Glutamatergic neuron (in vitro differentiated cells): ENCODE results near the gene FHIP1A. TPM values are rescaled to one million over a fixed set of nuclear protein-coding genes. Genes with fewer than 3 reads are reported as not detected.

Experiments used
- DNase-seq: peaks from one replicate; pipeline ENCODE4 v3.0.0; 2022
- H3K27ac Mint-ChIP-seq: one replicate; pipeline ENCODE4 v1.8.0; 2020; ENCODE audit warnings: mild to moderate bottlenecking, mixed read lengths, inconsistent platforms; ENCODE audit not compliant: unreplicated experiment
- H3K27me3 Mint-ChIP-seq: one replicate; pipeline ENCODE4 v1.8.0; 2020; ENCODE audit warnings: mild to moderate bottlenecking, moderate library complexity, mixed read lengths, inconsistent platforms; ENCODE audit not compliant: unreplicated experiment
- H3K36me3 Mint-ChIP-seq: one replicate; pipeline ENCODE4 v1.8.0; 2020; ENCODE audit warnings: mild to moderate bottlenecking, mixed read lengths, inconsistent platforms; ENCODE audit not compliant: unreplicated experiment
- H3K4me1 Mint-ChIP-seq: one replicate; pipeline ENCODE4 v1.8.0; 2020; ENCODE audit warnings: mild to moderate bottlenecking, low read depth, mixed read lengths, inconsistent platforms; ENCODE audit not compliant: unreplicated experiment
- H3K4me3 Mint-ChIP-seq: one replicate; pipeline ENCODE4 v1.8.0; 2020; ENCODE audit warnings: mild to moderate bottlenecking, mixed read lengths, inconsistent platforms; ENCODE audit not compliant: unreplicated experiment
- H3K9me3 Mint-ChIP-seq: one replicate; pipeline ENCODE4 v1.8.0; 2020; ENCODE audit warnings: mild to moderate bottlenecking, moderate library complexity, mixed read lengths, inconsistent platforms; ENCODE audit not compliant: unreplicated experiment
- total RNA-seq: library from RNA; stranded (reverse); fragmentation: NEBNext Ultra II Directional; extraction: Animal tissue kit (Norgen Biotek cat#: 25700); gene quantifications from one replicate; pipeline ENCODE4 v1.2.1, GENCODE V29; 2021; ENCODE audit not compliant: unreplicated experiment
- TF ChIP-seq, protein P1 (sequence below): fragments of 200-600 bp; sonication (generic); IDR thresholded peaks from one replicate; pipeline ENCODE4 v1.5.0; 2021; ENCODE audit not compliant: partially characterized antibody, unreplicated experiment

Gene FHIP1A
- total RNA-seq, 1 donor from 2014 or later = 2.4 TPM

DNA sequence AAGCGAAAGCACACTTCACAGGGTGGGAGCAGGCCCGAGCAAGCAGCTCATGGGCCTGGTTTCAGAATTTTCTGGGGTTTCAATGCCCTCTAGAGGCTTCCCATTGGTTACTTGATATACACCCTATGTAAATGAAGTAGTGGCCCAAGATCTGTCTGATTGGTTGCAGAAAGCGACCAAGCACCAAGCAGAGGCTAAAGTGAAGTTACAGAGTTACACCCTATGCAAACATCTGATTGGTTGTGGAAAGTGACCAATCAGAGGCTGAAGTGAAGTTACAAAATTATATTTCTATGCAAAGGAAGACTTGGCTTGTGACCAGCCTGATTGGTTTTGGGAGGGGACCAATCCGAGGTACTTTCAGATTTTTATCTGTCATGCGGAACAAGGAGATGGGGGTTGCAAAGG lies 8.2 kb downstream of the FHIP1A start:
- peaks cover 1% of the 10 kb centered on the region for H3K9me3 Mint-ChIP-seq
- H3K4me3 Mint-ChIP-seq = no peak overlapping the region
- peaks cover 7% of the 10 kb centered on the region for H3K4me1 Mint-ChIP-seq
- DNase-seq = no peak
- TF ChIP-seq, protein P1, sequence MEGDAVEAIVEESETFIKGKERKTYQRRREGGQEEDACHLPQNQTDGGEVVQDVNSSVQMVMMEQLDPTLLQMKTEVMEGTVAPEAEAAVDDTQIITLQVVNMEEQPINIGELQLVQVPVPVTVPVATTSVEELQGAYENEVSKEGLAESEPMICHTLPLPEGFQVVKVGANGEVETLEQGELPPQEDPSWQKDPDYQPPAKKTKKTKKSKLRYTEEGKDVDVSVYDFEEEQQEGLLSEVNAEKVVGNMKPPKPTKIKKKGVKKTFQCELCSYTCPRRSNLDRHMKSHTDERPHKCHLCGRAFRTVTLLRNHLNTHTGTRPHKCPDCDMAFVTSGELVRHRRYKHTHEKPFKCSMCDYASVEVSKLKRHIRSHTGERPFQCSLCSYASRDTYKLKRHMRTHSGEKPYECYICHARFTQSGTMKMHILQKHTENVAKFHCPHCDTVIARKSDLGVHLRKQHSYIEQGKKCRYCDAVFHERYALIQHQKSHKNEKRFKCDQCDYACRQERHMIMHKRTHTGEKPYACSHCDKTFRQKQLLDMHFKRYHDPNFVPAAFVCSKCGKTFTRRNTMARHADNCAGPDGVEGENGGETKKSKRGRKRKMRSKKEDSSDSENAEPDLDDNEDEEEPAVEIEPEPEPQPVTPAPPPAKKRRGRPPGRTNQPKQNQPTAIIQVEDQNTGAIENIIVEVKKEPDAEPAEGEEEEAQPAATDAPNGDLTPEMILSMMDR = no peak
- H3K27ac Mint-ChIP-seq = no peak overlapping the region
- H3K36me3 Mint-ChIP-seq = no peaks in the 10 kb centered on the region
- peaks cover 1% of the 10 kb centered on the region for H3K27me3 Mint-ChIP-seq

GRCh38 chr4:151417766-151418376 lies 8.9 kb downstream of the FHIP1A start:
- peaks cover 11% of the 10 kb centered on the region for H3K4me1 Mint-ChIP-seq
- peaks cover 1% of the 10 kb centered on the region for H3K9me3 Mint-ChIP-seq
- H3K36me3 Mint-ChIP-seq = no peaks in the 10 kb centered on the region
- no peak overlapping the region for H3K4me3 Mint-ChIP-seq
- peaks cover 1% of the 10 kb centered on the region for H3K27me3 Mint-ChIP-seq
- no peak for DNase-seq
- H3K27ac Mint-ChIP-seq = no peak overlapping the region
- TF ChIP-seq, protein P1 = no peak

GRCh38 chr4:151418385-151418784 lies 9.4 kb downstream of the FHIP1A start:
- Mint-ChIP-seq H3K27ac (no peak overlapping the region), H3K4me1 (peaks cover 13% of the 10 kb centered on the region), H3K36me3 (no peaks in the 10 kb centered on the region), H3K27me3 (peaks cover 1% of the 10 kb centered on the region), H3K4me3 (no peak overlapping the region), H3K9me3 (peaks cover 1% of the 10 kb centered on the region)
- TF ChIP-seq, protein P1 = no peak
- no peak for DNase-seq

GRCh38 chr4:151418856-151419255 lies 9.9 kb downstream of the FHIP1A start:
- TF ChIP-seq, protein P1 = no peak
- Mint-ChIP-seq H3K4me3 (no peak overlapping the region), H3K27ac (no peak overlapping the region), H3K9me3 (peaks cover 1% of the 10 kb centered on the region), H3K36me3 (no peaks in the 10 kb centered on the region), H3K4me1 (peaks cover 18% of the 10 kb centered on the region), H3K27me3 (peaks cover 1% of the 10 kb centered on the region)
- DNase-seq = no peak

DNA sequence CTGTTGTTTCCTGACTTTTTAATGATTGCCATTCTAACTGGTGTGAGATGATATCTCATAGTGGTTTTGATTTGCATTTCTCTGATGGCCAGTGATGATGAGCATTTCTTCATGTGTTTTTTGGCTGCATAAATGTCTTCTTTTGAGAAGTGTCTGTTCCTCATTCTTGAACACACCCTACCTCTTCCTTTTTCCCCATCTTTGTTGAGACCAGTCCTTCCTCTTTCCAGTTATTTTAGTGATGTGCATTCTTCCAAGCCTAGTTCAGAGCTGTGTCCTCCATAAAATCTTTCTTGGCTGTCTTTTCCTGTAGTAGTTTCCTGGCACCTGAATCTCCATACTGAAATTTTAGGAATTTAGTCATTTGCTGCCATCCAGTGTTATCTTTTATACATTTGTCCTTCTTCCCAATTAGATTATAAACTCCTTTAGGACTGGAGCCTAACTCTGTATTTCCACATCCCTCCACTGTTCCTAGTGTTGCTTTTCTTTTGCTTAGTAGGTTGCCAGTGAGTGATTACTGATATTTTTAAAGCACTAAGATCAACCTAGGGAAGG lies 11.4 kb downstream of the FHIP1A start:
- no peaks in the 10 kb centered on the region for H3K36me3 Mint-ChIP-seq
- no peak overlapping the region for H3K4me3 Mint-ChIP-seq
- peaks cover 23% of the 10 kb centered on the region for H3K4me1 Mint-ChIP-seq
- DNase-seq = no peak
- TF ChIP-seq, protein P1 = no peak
- peaks cover 1% of the 10 kb centered on the region for H3K9me3 Mint-ChIP-seq
- no peak overlapping the region for H3K27ac Mint-ChIP-seq
- peaks cover 1% of the 10 kb centered on the region for H3K27me3 Mint-ChIP-seq
